Left renal pelvis (tissue), 4 donors: ENCODE results near the gene GPRC5B. TPM values are rescaled to one million over a fixed set of nuclear protein-coding genes. Genes with fewer than 3 reads are reported as not detected.

ENCODE experiments used
- DNase-seq, 4 donors: peaks; one replicate each; pipeline ENCODE4 v3.0.0-alpha.2; 2013; ENCODE audit warnings: low read depth in 4 of 4, low spot score in 3 of 4
- polyA plus RNA-seq, 4 donors: library from polyadenylated mRNA; unstranded; fragments of 120-200 nt; gene quantifications; one replicate each; pipeline ENCODE4 v1.2.1, GENCODE V29; 2013; ENCODE audit not compliant: insufficient read length in 4 of 4

Gene GPRC5B, protein sequence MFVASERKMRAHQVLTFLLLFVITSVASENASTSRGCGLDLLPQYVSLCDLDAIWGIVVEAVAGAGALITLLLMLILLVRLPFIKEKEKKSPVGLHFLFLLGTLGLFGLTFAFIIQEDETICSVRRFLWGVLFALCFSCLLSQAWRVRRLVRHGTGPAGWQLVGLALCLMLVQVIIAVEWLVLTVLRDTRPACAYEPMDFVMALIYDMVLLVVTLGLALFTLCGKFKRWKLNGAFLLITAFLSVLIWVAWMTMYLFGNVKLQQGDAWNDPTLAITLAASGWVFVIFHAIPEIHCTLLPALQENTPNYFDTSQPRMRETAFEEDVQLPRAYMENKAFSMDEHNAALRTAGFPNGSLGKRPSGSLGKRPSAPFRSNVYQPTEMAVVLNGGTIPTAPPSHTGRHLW
- polyA plus RNA-seq: 100 to 1,000 TPM in 3 of 4 donors, 10 to 100 TPM in 1; 45.3 to 134 (median 113) TPM

DNA sequence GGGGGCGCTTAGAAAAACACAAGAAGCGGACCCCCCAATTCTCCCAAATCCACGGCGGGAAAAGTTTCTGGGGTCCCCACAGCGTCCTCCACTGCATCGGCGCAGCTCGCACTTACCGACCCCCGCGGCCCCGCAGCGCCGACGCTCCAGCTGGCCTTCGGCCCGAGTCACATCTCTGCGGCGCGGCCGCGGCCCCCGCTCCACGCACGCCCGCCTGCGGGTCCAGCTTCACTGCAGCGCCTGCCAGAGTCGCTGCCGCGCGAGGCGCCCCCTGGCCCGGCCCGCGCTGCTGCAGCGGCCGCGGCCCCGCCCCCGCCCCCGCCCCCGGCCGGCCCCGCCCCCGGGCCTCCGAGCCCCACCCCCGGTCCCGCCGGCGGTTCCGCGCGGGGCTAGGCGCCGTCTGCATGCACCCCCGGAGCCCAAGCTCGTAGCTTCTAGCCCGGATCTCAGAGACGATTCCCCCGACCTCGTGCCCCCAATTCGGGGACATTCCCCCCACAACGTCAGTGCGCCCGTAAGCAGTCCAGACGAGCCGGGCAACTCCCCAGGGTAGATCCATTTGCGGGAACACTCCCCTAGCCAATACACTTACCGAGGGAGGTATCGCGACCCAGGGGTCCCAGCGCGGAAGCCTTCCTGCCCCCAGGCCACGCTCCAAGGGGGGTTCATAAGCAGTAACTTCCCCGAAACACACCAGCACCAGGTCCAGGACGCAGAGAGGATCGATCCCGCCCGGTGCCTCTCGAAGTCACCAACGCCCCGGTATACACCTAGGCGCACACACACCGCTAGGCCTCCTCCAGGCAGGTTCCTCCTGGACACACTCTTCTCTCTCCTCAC is at the start of gene GPRC5B:
TSS of gene GPRC5B (minus strand) at position 238 of the 840 bp plus-strand sequence. CDS start 12,003 bp downstream, outside the sequence.
- peak in 1 of 4 donors; percentile 24 for DNase-seq

DNA sequence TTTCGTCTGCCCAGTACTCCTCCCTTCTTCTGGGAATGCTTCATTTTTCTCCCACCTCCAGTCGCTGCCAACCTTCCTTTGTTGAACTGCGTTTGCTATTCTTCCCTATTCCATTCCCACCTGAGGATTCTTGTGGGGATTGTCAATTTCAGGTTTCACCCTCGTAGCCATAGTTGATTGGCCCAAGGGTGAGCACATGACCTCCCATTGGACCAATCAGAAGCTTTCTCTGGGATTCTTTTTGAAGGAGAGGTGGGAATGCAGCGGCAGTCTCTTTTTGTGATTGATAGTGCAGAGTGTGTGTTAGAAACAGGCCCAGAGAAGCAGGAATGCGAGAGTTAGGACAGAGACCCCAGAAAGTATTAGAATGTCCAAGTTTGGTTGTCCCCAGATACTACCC is 49.1 kb upstream of the GPRC5B start:
- DNase-seq: no peak

DNA sequence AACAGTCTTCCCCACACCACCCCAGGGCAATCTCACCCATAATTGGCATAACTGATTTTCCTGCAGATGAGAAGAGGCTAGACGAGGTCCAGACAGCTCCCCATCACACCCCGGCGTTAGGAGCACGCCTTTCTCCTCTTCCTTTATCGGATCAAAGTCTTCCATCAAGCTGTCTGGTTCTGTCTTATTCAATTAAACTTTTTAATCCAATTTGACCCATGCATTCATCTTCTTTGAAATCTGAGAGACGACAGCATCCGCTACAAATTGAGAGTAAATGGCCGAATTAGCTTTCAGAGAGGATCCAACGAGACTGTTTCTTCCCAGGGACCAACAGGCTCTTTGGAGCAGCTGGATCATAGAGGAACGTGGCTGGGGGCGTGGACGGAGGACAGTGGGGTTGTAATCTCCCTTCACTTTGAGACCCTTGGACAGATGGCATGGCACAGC is 44.4 kb upstream of the GPRC5B start:
- DNase-seq: no peak

DNA sequence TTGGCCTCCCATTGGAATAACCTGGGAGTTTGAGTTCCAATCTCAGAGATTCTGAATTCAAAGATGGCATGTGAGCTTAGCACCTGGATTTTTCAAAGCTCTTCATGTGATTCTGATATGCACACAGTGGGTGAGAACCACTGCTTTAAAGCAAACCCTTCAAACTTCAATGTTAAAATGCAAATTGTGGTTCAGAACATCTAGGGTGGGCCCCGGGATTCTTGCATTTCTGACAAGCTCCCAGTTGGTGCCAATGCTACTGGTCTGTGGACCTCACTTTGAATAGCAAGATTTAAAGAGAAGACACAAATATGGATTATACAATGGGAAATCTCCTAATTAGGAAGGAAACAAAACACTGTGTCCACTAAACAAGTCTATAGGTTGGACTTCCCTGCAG is 43.8 kb upstream of the GPRC5B start:
- no peak for DNase-seq

DNA sequence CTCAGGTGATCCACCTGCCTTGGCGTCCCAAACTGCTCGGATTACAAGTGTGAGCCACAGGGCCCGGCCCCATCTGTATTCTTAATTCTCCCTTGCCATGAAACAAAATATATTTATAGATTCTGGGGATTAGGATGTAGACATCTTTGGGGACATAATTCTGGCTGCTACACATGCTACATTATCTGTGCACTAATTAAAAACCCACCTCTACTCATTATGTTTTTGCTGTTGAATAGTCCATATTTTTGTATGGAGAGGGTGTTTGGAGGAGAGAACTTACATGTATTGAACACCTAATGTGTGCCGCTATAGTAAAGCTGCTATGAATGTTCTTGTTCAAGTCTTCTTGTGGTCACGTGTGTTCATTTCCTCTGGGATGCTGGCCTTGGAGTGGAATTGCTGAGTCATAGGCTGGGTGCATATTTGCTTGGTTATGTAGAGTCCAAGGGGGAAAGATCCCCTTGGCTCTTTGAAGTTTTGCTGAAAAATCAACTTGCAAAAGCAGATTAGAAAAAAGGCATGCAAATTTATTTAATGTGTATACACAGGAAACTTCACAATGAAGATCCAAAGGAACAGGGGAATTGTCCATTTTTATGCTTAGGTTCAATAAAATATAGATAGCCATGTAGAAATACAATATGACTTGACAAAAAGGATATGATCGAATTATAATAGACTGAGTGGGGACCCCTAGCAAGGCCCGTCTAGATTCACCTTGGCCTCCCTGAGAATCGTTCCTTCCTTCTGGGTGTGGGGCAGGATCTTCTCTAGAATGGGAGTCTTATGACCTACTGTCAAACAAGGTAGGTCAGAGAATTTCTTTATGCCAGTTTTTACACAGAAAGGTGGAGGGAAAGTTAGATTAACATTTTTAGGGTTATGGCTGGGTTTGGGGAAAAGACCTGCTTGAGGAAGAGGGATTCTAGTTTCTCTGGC is 42.1 kb upstream of the GPRC5B start:
- DNase-seq: no peak

DNA sequence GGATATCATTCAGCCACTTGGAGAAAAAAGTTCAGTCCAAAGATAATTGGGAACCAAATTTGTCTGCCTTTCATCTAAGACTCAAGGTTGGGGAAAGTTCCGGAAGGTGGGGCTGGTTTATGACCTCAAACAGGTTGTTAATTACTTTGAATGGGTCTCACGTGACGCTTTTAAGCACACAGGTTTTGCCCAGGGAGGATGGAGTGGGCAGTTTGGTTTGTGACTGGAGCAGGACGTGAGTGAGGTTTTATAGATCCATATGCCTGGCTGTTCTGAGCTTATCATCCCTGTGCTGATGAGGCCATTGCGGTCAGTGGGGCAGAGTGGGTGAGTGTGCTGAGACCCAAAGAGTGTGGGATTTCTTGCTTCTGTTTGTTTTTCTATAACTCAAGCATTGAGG is 38.7 kb upstream of the GPRC5B start:
- DNase-seq: no peak

DNA sequence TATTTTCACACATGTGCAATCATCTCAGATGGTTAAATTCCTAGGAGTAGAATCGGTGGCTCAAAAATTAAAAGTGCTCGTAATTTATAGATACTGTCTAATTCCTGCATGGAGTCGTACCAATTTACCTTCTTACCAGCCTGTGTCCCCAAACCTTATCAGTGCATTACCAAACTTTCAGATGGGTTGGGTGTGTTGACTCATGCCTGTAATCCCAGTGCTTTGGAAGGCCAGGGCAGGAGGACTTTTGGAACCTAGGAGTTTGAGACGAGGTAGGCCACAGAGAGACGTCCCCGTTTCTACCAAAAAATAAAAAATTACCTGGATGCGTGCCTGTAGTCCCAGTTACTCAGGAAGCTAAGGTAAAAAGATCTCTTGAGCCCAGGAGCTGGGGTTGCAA is 34.5 kb upstream of the GPRC5B start:
- no peak for DNase-seq

DNA sequence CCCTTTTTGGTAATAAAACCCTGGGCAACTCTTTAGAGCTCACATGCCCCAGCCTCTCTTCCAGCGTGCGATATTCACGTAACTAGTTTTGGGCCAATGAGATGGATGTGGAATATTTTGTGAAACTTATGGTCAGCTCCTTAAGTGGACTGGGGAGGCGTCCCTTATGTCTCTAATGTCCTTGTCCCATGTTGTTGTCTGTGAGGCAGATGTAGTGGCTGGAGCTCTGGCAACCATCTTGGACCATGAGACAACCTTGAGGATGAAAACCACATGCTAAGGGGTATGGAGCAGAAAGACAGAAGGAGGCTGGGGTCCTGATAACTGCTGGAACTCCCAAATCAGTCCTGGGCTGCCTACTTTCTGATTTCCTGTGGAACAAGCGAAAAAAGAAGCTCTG is 31.4 kb upstream of the GPRC5B start:
- DNase-seq: no peak

DNA sequence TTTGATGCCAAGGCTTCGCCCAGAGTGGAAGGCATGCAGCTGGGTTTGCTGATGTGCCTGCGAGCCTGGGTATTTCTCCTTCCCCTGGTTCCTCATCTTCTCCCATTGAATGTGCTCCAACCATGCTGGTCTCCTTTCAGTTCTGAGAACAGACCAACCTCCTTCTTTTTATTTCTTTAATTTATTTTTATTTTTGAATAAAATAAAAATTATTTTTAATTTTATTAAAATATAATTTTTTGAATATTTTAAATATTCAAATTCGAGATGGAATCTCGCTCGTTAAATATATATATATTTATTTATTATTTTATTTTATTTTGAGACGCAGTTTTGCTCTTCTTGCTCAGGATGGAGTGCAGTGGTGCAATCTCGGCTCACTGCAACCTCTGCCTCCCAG is 30.2 kb upstream of the GPRC5B start:
- no peak for DNase-seq

DNA sequence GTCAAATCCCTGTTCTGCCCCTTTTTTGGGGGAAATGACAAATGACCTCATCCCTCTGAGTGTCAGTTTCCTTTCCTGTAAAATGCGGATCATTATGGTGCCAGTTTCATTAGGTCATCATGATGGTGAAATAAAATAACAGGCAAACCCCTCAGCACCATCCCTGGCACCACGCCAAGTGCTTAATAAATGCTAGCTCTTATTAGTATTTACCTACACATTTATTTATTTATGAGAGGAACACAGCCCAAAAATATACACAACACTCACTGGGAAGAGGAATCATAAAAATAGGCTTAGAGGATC is 28.6 kb upstream of the GPRC5B start:
- no peak for DNase-seq

DNA sequence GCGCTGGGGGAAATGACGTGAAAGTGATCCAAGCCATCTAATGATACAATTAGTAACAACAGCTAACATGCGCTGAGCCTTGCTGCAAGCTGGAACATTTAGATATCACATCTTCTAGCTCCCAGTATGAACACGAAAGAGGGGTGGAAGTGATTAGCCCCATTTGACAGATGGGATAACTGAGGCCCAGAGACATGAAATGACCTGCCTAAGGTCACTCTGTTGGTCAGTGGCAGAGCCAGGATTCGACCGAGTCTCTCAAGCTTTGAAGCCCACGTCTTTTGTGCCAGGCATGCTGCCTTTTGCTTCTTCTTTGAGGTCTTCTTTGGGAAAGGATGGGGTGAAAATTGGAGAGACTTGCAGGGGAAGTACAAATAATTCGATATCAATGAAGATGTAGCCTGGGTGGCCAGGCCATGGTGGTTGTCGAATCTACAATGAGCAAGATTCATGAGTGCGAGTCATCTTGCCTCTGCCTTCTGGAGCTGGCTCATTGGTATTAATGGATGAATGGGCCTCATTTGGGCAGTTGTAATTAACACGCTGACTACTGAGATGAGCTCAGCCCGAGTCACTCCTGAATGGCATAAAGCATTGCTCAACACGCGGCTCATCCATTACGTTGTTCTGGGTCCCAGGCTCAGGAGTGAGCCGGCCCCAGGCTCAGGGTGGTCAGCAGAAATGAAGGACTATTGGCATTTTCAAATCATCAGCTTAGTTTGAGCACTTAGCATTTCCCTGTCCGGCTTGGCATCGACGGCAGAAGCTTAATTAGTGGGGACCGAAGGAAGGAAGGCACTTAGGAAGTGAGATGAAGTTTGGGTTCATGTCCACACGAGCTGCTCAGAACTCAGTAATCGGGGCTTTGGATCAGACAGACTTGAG is 28.0 kb upstream of the GPRC5B start:
- DNase-seq: no peak

DNA sequence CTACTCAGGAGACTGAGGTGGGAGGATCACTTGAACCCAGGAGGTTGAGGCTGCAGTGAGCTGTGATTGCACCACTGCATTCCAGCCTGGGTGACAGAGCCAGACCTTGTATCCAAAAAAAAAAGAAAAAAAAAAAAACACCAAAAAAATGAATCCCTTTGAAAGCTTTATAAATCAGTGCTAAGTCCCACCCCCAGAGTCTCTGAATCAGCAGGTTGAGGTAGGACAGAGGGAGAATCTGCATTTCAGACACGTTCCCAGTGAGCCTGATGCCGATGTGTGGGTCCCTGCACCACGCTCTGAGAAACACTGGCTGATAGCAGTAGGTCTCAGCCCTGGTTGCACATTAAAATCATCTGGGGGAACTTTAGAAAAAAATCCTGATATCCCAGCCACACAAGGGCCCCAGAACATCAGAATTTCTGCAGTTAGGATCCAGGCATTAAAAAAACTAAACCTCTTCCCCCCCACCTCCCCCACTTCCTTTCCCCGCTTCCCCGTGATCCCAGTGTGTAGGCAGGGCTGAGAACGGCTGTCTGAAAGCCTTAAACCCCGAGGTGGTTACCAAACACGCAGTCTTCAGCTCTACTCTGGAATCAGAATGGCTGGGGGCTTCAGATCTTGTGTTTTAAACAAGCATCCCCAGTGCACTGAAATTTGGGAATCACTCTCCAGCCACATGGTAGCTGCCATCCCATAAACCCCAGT is 27.3 kb upstream of the GPRC5B start:
- no peak for DNase-seq

DNA sequence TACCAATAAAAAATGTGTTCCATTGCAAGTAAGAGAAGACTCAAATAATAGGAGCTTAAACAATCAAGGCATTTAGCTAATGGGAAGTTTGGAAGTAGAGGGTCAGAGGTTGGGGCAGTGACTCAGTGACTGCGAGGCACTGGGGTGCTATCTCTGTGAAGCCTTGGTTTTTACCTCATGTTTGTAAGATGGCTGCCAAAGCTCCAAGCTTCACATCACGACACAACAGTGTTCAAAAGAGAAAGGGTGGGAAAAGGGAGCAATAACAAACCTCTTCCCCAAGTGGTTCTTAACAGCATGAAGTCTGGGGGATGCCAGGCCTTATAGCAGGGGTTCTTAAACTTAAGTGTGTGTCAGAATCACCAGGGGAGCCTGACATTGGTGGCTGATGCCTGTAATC is 26.6 kb upstream of the GPRC5B start:
- no peak for DNase-seq

DNA sequence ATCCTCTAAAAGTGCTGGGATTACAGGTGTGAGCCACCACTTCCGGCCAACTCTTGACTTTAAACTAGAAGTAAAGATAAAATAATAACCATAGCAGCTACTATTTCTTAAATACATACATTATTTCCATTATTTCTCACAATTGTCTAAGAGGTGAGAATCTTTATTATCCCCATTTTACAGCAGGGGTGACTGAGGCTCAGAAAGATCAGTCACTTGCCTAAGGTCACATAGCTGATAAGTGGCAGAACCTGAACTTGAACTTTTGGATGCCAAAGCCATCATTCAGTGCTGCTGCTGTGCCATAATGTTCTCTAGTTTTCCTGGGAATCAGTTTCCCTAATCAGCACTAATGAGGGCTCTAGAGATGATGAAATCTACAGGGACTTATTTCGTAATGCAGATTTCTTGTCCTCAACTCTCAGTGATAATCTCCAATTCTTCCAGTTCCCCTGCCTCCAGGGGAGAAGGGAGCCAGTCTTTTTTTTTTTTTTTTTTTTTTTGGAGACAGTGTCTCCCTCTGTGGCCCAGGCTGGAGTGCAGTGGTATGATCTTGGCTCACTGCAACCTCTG is 25.2 kb upstream of the GPRC5B start:
- DNase-seq: no peak

DNA sequence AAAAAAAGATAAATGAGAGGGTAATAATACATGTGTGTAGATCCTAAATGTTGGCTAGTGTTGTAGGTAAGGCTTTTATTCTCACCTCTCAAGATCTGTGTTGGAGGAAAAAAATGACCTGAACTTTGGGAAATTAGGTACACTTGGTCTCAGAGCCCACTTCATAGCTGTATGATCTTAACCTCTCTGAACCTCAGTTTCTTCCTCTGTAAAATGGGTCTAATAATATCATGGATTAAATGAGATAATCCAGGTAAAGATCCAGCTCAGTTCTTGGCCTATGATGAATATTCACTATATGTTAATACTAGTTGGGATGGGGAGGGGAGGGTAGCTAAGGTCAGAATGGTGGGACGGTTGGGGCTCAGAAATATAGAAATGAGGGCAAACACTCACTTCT is 24.3 kb upstream of the GPRC5B start:
- no peak for DNase-seq

DNA sequence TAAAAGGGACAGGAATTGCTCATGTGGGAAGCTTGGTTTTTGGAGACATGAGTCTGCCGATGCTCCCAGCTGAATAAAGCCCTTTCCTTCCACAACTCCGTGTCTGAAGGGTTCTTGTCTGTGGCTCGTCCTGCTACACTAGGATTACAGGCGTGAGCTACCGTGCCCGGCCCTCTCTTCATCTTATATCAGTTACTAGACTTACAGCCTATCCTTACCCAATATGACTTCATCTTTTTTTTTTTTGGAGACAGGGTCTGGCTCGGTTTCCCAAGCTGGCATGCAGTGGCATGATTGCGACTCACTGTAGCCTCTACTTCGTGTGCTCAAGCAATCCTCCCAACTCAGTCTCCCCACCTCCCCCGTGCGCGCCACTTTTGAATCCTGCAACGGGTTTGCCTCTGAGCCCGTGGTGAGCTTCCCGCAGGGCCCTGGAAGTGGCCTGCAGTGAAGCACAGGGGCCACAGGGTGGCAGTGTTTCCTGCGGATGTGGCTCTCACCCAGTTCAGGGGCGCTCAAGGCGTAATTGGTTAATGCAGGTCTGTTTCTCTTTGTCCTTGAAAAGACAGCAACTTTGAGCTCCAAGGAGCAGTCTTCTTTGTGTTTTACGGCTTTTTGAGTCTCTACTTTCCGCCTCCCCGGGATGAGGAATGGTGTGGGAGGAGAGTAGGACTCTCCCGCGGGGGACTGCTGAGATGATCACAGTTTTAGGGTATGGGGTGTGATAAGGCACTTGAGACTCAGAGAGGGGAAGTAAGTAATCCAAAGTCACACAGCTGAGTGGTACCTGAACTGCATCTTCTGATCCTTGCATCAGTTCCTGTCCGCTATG is 22.7 kb upstream of the GPRC5B start:
- DNase-seq: peak; percentile 25 to 44 (median 40)

DNA sequence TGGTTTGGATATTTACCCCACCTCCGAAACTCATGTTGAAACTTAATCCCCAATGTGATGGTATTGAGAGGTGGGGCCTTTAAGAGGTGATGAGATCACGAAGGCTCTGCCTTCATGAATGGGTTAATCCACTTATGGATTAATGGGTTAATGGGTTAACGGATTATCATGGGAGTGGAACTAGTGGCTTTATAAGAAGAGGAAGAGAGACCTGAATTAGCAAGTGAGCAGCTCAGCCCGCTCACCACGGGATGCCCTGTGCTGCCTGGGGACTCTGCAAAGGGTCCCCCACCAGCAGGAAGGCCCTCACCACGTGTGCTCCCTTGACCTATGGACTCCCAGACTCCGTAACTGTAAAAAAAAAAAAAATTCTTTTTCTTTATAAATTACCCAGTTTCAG is 16.5 kb upstream of the GPRC5B start:
- no peak for DNase-seq

DNA sequence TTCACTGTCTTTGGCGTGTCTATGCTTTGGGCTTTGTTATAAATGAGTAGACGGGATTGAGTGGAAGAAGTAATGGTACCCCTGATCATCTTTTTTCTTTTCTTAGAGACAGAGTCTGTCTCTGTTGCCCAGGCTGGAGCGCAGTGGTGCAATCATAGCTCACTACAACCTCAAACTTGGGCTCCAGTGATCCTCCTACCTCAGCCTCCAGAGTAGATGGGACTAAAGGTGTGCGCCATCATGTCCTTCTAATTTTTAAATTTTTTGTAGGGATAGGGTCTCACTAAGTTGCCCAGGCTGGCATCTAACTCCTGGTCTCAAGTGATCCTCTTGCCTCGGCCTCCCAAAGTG is 14.9 kb upstream of the GPRC5B start:
- no peak for DNase-seq
